CD4-positive, alpha-beta T cell treated with Interleukin-15 for 4 hours (primary cell): Measurements from ENCODE around the gene PPP4C.
"Not testable (repeated sequence)": the region's sequence is repeated elsewhere in the genome, so short reads cannot be mapped to it uniquely, and the experiment has no call there.

Experiments used
- DNase-seq: peaks from one replicate; pipeline ENCODE4 v3.0.0-alpha.2; 2020; ENCODE audit warnings: low spot score

Gene PPP4C

GRCh38 chr16:30075503-30076275, at the start of gene PPP4C:
PPP4C (plus strand) TSS chr16:30075994; CDS start chr16:30076378, 384 bp downstream.
- peak; percentile 82 for DNase-seq

- no peak for DNase-seq
These were observed 49.3 kb upstream of the PPP4C start for GRCh38 chr16:30026449-30026848.

- DNase-seq = no peak
These were observed 48.0 kb upstream of the PPP4C start for GRCh38 chr16:30027588-30028437.

GRCh38 chr16:30028438-30029076, 47.2 kb upstream of the PPP4C start:
- DNase-seq = no peak

- DNase-seq = no peak
These were observed 45.6 kb upstream of the PPP4C start for GRCh38 chr16:30030011-30030685.

- no peak for DNase-seq
These were observed 44.9 kb upstream of the PPP4C start, which contains the start of gene TLCD3B for GRCh38 chr16:30030841-30031413. TLCD3B (minus strand) TSS chr16:30031271; CDS start chr16:30030527, 744 bp downstream.

GRCh38 chr16:30031477-30031918, 44.3 kb upstream of the PPP4C start:
- no peak for DNase-seq

GRCh38 chr16:30032083-30032819, 43.5 kb upstream of the PPP4C start:
- DNase-seq = peak; percentile 66

- no peak for DNase-seq
These were observed 42.5 kb upstream of the PPP4C start for GRCh38 chr16:30033270-30033669.

GRCh38 chr16:30040221-30040620, 35.6 kb upstream of the PPP4C start:
- DNase-seq = no peak

- DNase-seq = not testable (repeated sequence)
These were observed 35.1 kb upstream of the PPP4C start for GRCh38 chr16:30040690-30041089.

GRCh38 chr16:30041841-30042240, 34.0 kb upstream of the PPP4C start:
- DNase-seq = peak; percentile 39

- DNase-seq = no peak
These were observed 29.6 kb upstream of the PPP4C start for GRCh38 chr16:30046178-30046577.

- no peak for DNase-seq
These were observed 29.2 kb upstream of the PPP4C start for GRCh38 chr16:30046588-30046987.

- DNase-seq = no peak
These were observed 25.9 kb upstream of the PPP4C start for GRCh38 chr16:30049871-30050270.

- DNase-seq = no peak
These were observed 24.3 kb upstream of the PPP4C start for GRCh38 chr16:30051518-30051917.

GRCh38 chr16:30052671-30053372, 23.0 kb upstream of the PPP4C start:
- DNase-seq = peak; percentile 89

GRCh38 chr16:30053376-30054015, 22.3 kb upstream of the PPP4C start:
- DNase-seq = no peak

- no peak for DNase-seq
These were observed 21.3 kb upstream of the PPP4C start for GRCh38 chr16:30054451-30054850.
